AG04449 (cell line): ENCODE results near the gene LIG4.

Experiments
- CTCF ChIA-PET: fragments of 350-600 bp; formaldehyde crosslinking; extraction: SDS; loops from one replicate; lab custom pipeline; 2021; ENCODE audit warnings: antibody characterized with exemption; lab: Yijun Ruan, JAX
- POLR2A ChIA-PET: fragments of 400-600, 350-600 bp; formaldehyde crosslinking; extraction: SDS; loops from one replicate; lab custom pipeline; 2020; ENCODE audit warnings: antibody characterized with exemption, inconsistent platforms; lab: Yijun Ruan, JAX
- DNase-seq: peaks from one replicate; pipeline ENCODE4 v3.0.0-alpha.2; 2010; ENCODE audit warnings: low read depth, low spot score
- H3K4me3 ChIP-seq: 2 replicates; pipeline ENCODE4 v1.5.1; 2011; ENCODE audit warnings: low read depth, mild to moderate bottlenecking, control low read depth, low read length
- TF ChIP-seq, protein P1 (sequence below): IDR thresholded peaks from one replicate; pipeline ENCODE4 v1.5.1; 2011; ENCODE audit warnings: mild to moderate bottlenecking, moderate library complexity, low read length, control low read depth, inconsistent platforms; ENCODE audit not compliant: insufficient read depth; ENCODE audit errors: missing control alignments

LIG4 gene

DNA sequence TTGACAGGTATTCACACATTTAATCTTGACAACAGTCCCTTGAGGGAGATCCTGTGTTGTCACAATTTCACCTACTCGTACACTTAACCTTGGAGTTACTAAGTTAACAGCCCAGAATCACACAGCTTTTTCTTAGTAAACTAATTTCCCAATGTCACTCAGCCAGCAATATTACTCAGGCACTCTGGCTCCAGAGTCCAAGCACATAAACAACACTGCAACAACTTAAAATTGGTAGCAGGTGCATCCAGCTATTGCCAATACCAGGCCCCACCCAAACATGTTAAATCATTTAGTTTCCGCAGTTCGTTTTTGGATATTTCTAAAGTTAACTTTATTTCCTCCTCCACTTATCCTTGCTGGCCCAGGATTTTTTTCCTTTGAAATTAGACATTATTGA lies 32.7 kb downstream of the LIG4 start:
- TF ChIP-seq, protein P1, sequence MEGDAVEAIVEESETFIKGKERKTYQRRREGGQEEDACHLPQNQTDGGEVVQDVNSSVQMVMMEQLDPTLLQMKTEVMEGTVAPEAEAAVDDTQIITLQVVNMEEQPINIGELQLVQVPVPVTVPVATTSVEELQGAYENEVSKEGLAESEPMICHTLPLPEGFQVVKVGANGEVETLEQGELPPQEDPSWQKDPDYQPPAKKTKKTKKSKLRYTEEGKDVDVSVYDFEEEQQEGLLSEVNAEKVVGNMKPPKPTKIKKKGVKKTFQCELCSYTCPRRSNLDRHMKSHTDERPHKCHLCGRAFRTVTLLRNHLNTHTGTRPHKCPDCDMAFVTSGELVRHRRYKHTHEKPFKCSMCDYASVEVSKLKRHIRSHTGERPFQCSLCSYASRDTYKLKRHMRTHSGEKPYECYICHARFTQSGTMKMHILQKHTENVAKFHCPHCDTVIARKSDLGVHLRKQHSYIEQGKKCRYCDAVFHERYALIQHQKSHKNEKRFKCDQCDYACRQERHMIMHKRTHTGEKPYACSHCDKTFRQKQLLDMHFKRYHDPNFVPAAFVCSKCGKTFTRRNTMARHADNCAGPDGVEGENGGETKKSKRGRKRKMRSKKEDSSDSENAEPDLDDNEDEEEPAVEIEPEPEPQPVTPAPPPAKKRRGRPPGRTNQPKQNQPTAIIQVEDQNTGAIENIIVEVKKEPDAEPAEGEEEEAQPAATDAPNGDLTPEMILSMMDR = no peak
- CTCF ChIA-PET = interaction anchor here (0.8 kb wide), 1 partner anchor 27 kb away, joined by 3 read pairs; no protein-coding TSS in a partner anchor

DNA sequence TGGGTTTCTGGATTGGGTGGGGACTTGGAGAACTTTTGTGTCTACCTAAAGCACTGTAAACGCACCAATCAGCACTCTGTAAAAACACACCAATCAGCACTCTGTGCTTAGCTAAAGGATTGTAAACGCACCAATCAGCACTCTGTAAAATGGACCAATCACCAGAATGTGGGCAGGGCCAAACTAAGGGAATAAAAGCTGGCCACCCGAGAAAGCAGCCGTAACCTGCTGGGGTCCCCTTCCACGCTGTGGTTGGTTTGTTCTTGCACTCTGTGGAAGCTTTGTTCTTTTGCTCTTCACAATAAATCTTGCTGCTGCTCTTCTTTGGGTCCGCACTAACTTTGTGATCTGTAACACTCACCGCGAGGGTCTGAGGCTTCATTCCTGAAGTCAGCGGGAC lies 37.3 kb downstream of the LIG4 start:
- ChIA-PET POLR2A (no interaction called here), CTCF (no interaction called here)
- H3K4me3 ChIP-seq = no peak overlapping the region
- TF ChIP-seq, protein P1 = no peak
- DNase-seq = no peak

More for the DNA sequence above, 32.7 kb downstream of the LIG4 start:
- no peak overlapping the region for H3K4me3 ChIP-seq
- POLR2A ChIA-PET = no interaction called here
- DNase-seq = no peak

DNA sequence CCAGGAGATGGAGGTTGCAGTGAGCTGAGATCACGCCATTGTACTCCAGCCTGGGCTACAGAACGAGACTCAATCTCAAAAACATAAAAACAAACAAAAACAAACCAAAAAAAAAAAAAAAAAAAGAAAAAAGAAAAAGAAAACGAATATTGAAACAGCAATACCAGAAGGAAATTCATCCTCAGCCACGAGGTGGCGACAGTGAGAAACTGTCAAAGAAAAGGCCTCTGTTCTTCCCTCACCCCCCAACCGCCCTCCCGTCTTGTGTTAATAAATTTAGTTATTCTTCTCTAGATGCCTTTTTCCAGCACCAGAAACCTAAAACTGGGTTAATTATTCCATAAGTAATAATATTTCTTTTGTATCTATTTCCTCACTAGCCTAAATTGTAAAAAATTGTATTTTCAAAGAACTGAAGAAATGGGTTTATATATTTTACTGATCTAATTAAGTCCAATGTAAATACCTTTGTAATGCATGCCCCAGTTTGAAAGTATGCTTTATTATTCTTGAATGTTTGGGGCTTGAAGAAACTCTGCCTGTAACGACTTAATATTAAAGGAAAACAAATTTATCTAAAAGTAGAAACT lies 38.6 kb downstream of the LIG4 start:
- TF ChIP-seq, protein P1 = no peak
- no peak for DNase-seq
- CTCF ChIA-PET = no interaction called here
- H3K4me3 ChIP-seq = no peak overlapping the region
- POLR2A ChIA-PET = no interaction called here

DNA sequence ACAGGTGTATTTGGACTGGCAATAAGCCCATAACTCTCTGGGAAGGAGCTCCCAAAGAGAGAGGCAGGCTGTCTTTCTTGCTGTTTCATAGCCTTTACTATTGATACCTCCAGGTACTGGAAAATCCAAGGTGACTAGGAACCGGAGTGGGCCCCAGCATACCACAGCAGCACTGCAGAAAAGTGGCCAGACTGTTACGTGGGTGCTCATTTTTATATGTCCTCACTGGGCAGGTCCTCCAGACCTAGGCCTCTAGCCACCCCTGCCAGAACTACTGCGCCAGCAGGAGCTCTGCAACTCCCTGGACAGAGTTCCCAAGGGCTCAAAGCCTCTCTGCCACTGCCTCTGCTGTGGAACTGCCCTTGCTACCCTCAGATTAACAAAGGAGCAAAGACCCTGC lies 46.4 kb downstream of the LIG4 start:
- no peak overlapping the region for H3K4me3 ChIP-seq
- CTCF ChIA-PET = interaction anchor here (0.7 kb wide), 1 partner anchor 13 kb away, joined by 3 read pairs; no protein-coding TSS in a partner anchor
- POLR2A ChIA-PET = no interaction called here
- TF ChIP-seq, protein P1 = no peak
- DNase-seq = no peak

DNA sequence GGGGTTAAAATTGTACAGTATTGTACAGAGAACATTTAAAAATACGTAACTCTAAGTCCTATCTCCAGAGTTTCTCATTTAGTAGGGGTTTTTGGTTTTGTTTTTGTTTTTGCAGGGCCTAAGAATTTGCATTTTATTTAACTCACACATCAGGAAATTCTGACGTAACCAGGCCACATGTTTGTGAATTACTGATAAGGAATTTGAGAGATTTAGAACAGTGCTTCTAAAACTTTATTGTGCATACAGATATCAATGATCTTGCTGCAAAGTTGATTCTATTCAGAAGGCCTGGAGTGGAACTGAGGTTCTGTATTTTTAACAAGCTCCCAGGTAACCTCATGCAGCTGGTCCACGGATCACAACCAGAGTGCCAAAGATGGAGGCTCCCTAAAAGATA lies 49.3 kb downstream of the LIG4 start:
- TF ChIP-seq, protein P1 = no peak
- H3K4me3 ChIP-seq = no peak overlapping the region
- CTCF ChIA-PET = interaction anchor here (1.7 kb wide), 1 partner anchor 11 kb away, joined by 16 read pairs; no protein-coding TSS in a partner anchor
- DNase-seq = no peak
- POLR2A ChIA-PET = no interaction called here

DNA sequence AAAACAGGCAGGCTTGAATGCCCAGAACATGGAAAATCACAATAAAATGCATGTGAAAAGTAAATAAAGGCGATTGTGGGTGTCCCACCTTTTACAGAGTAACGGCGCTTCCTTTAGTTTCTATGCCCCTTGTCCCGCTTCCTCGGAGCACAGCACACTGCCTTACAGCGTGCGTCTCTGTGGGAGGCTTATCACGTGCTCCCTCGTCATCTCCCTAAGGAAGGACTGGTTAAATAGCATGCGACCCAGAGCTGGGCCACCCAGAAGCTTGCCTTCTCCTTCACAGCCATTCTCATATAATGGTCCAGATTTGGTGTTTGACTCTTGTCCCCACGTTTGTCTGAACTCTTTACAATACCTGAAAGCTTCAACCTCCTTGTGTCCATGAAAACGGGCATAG lies 56.6 kb downstream of the LIG4 start:
- no peak for DNase-seq
- H3K4me3 ChIP-seq = no peak overlapping the region
- TF ChIP-seq, protein P1 = no peak
- ChIA-PET CTCF (no interaction called here), POLR2A (no interaction called here)
